ENCODE measurements around the gene CLINT1.

The CLINT1 gene

GRCh38 chr5:157739388-157740228 lies 119.3 kb downstream of the CLINT1 start:
- ATAC-seq (no peak), DNase-seq (no peak)
- no peak overlapping the region for H3K27ac Mint-ChIP-seq
- H3K27me3 Mint-ChIP-seq = no peaks in the 10 kb centered on the region
- peaks cover 14% of the 10 kb centered on the region for H3K4me1 Mint-ChIP-seq
- H3K4me3 Mint-ChIP-seq = no peak overlapping the region
- no peaks in the 10 kb centered on the region for H3K9me3 Mint-ChIP-seq

- no peak for ATAC-seq
- DNase-seq = no peak
- Mint-ChIP-seq H3K4me1 (peaks cover 19% of the 10 kb centered on the region), H3K27me3 (no peaks in the 10 kb centered on the region), H3K9me3 (no peaks in the 10 kb centered on the region), H3K27ac (peak overlapping the region in 1 of 2 donors; percentile 27), H3K4me3 (no peak overlapping the region)
Measured at GRCh38 chr5:157735991-157736390, 123.0 kb downstream of the CLINT1 start.

Data from stimulated activated naive CD8-positive, alpha-beta T cell treated with anti-CD3 and anti-CD28 coated beads, Interleukin-15, amount 100 ng/mL, for 72 hours (primary cell).